Tibial nerve (tissue), 4 donors: Measurements from ENCODE around the gene PLA2R1. TPM values are rescaled to one million over a fixed set of nuclear protein-coding genes. Genes with fewer than 3 reads are reported as not detected.
A peak's percentile ranks its signal among the peaks of the same experiment; 100 is the strongest.

Source experiments
- DNase-seq, 2 donors: peaks; one replicate each; pipeline ENCODE4 v3.0.0-alpha.2; 2019; ENCODE audit warnings: low spot score in 2 of 2
- H3K27ac ChIP-seq, 4 donors: fragments of 200-600 bp; sonication (generic) in 3 of 4; one replicate each; pipeline ENCODE4 v1.5.1; 2017 to 2019; ENCODE audit warnings: mild to moderate bottlenecking in 1 of 4
- H3K27me3 ChIP-seq, 2 donors: fragments of 200-600 bp; sonication (generic) in 1 of 2; one replicate each; pipeline versions ENCODE4 v1.5.1 to v1.6.0; 2017 to 2019
- H3K36me3 ChIP-seq, 3 donors: fragments of 200-600 bp; sonication (generic); one replicate each; pipeline ENCODE4 v1.5.1; 2018 to 2019
- H3K4me1 ChIP-seq, 4 donors: fragments of 200-600 bp; sonication (generic) in 3 of 4; one replicate each; pipeline ENCODE4 v1.5.1; 2017 to 2019
- H3K4me3 ChIP-seq, 4 donors: fragments of 200-600 bp; sonication (generic) in 3 of 4; one replicate each; pipeline ENCODE4 v1.5.1; 2017 to 2019; ENCODE audit warnings: mild to moderate bottlenecking in 1 of 4, moderate library complexity in 1 of 4
- H3K9me3 ChIP-seq, 4 donors: fragments of 200-600 bp; sonication (generic) in 3 of 4; one replicate each; pipeline ENCODE4 v1.5.1; 2017 to 2019
- CTCF ChIP-seq, 5 experiments: fragments of 200-600 bp in 3 of 5; fragments of 450-650 bp in 2 of 5; sonication (generic) in 3 of 5; IDR thresholded peaks; one replicate each; pipeline ENCODE4 v1.5.1; 2016 to 2019; ENCODE audit warnings: antibody characterized with exemption in 5 of 5, mild to moderate bottlenecking in 3 of 5, moderate library complexity in 2 of 5
- EP300 ChIP-seq, 2 donors: sonication (generic); formaldehyde crosslinking; IDR thresholded peaks; one replicate each; pipeline ENCODE4 v1.6.1; 2017; ENCODE audit warnings: antibody characterized with exemption in 2 of 2, mild to moderate bottlenecking in 1 of 2
- POLR2A ChIP-seq, 2 donors: fragments of 450-650 bp; IDR thresholded peaks; one replicate each; pipeline ENCODE4 v1.6.1; 2017; ENCODE audit warnings: antibody characterized with exemption in 2 of 2, mild to moderate bottlenecking in 2 of 2, moderate library complexity in 2 of 2
- WGBS, 2 donors: methylation state at CpG; one replicate each; pipeline ENCODE4 v1.1.5; 2018; 5-methylcytosine and 5-hydroxymethylcytosine counted together
- total RNA-seq, 4 donors: library from RNA; depleted of rRNA; stranded (reverse); fragments of >200 nt; gene quantifications; one replicate each; pipeline ENCODE4 v1.1.0, GENCODE V29; 2016

Gene PLA2R1
- total RNA-seq, 4 donors from 2014 or later, result 11.1 to 22.7 (median 18.6) TPM

GRCh38 chr2:160077912-160078810 is 15.7 kb upstream of the PLA2R1 start:
- TF ChIP-seq CTCF (IDR thresholded peaks at IDR 0.05) (no peak), POLR2A (IDR thresholded peaks at IDR 0.05) (no peak), EP300 (IDR thresholded peaks at IDR 0.05) (no peak)
- Histone ChIP-seq H3K4me3 (no peak overlapping the region), H3K36me3 (no peaks in the 10 kb centered on the region), H3K27me3 (no peaks in the 10 kb centered on the region), H3K9me3 (peaks cover 0 to 7% (median 0%) of the 10 kb centered on the region in 4 donors), H3K4me1 (peaks cover 0 to 7% (median 2%) of the 10 kb centered on the region in 4 donors), H3K27ac (no peak overlapping the region)
- 78 to 82% methylated on average over 4 of the region's 4 CpGs for WGBS, 2 donors
- DNase-seq, result no peak

- no peak overlapping the region for H3K4me3 ChIP-seq
- H3K27ac ChIP-seq, result no peak overlapping the region
- 57 to 62% methylated on average over 4 of the region's 4 CpGs for WGBS, 2 donors
- H3K36me3 ChIP-seq, result no peaks in the 10 kb centered on the region
- no peaks in the 10 kb centered on the region for H3K27me3 ChIP-seq
- H3K4me1 ChIP-seq, result peaks cover 0 to 7% (median 2%) of the 10 kb centered on the region in 4 donors
- TF ChIP-seq CTCF (IDR thresholded peaks at IDR 0.05) (no peak), POLR2A (IDR thresholded peaks at IDR 0.05) (no peak), EP300 (IDR thresholded peaks at IDR 0.05) (no peak)
- DNase-seq, result no peak
- peaks cover 0 to 5% (median 0%) of the 10 kb centered on the region in 4 donors for H3K9me3 ChIP-seq
Measured at GRCh38 chr2:160076914-160077313, 14.5 kb upstream of the PLA2R1 start.

GRCh38 chr2:160076241-160076640 is 13.8 kb upstream of the PLA2R1 start:
- Histone ChIP-seq H3K36me3 (no peaks in the 10 kb centered on the region), H3K9me3 (peaks cover 0 to 5% (median 0%) of the 10 kb centered on the region in 4 donors), H3K4me3 (no peak overlapping the region), H3K27ac (no peak overlapping the region), H3K27me3 (no peaks in the 10 kb centered on the region), H3K4me1 (peaks cover 0 to 7% (median 2%) of the 10 kb centered on the region in 4 donors)
- no peak for TF ChIP-seq CTCF (IDR thresholded peaks at IDR 0.05)
- TF ChIP-seq EP300 (IDR thresholded peaks at IDR 0.05), result no peak
- no peak for TF ChIP-seq POLR2A (IDR thresholded peaks at IDR 0.05)
- DNase-seq, result no peak
- WGBS, 2 donors, result 64 to 84% methylated on average over 2 of the region's 2 CpGs

GRCh38 chr2:160075171-160075570 is 12.8 kb upstream of the PLA2R1 start:
- Histone ChIP-seq H3K4me1 (peaks cover 0 to 7% (median 2%) of the 10 kb centered on the region in 4 donors), H3K27me3 (no peaks in the 10 kb centered on the region), H3K27ac (no peak overlapping the region), H3K4me3 (no peak overlapping the region), H3K9me3 (peaks cover 0 to 5% (median 0%) of the 10 kb centered on the region in 4 donors), H3K36me3 (no peaks in the 10 kb centered on the region)
- 60 to 65% methylated on average over 5 of the region's 5 CpGs for WGBS, 2 donors
- TF ChIP-seq CTCF (IDR thresholded peaks at IDR 0.05) (no peak), POLR2A (IDR thresholded peaks at IDR 0.05) (no peak), EP300 (IDR thresholded peaks at IDR 0.05) (peak in 1 of 2 donors; percentile 54)
- peak; percentile 35 to 56 for DNase-seq

GRCh38 chr2:160073284-160073888 is 11.0 kb upstream of the PLA2R1 start:
- no peak overlapping the region for H3K27ac ChIP-seq
- no peaks in the 10 kb centered on the region for H3K27me3 ChIP-seq
- TF ChIP-seq POLR2A (IDR thresholded peaks at IDR 0.05), result no peak
- TF ChIP-seq CTCF (IDR thresholded peaks at IDR 0.05), result no peak
- TF ChIP-seq EP300 (IDR thresholded peaks at IDR 0.05), result no peak
- peaks cover 0 to 7% (median 2%) of the 10 kb centered on the region in 4 donors for H3K4me1 ChIP-seq
- H3K36me3 ChIP-seq, result no peaks in the 10 kb centered on the region
- no peak overlapping the region for H3K4me3 ChIP-seq
- DNase-seq, result no peak
- H3K9me3 ChIP-seq, result no peaks in the 10 kb centered on the region
- 71 to 72% methylated on average over 2 of the region's 2 CpGs for WGBS, 2 donors
